ENCODE data around the gene ATP8A2.
A peak's percentile ranks its signal among the peaks of the same experiment; 100 is the strongest.

Gene ATP8A2

DNA sequence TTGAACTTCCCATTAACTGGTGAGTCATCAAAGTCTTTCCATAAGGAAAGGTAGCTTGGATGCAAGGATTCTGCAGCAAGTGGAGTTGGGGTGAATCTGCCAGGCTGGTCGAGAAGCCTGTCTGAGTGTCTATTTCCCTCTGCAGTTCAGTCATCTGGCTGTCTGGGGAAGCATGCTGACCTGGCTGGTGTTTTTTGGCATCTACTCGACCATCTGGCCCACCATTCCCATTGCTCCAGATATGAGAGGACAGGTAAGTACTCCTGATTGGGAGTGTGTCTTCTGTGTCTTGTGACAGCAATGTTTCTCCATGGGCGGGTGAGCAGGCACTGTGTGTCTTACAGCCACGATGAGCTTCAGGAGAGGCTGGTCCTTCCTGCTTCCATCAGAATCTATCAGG lies 490.4 kb downstream of the ATP8A2 start:
- Mint-ChIP-seq H3K9me3 (no peaks in the 10 kb centered on the region), H3K4me1 (no peaks in the 10 kb centered on the region), H3K27me3 (peaks cover 16% of the 10 kb centered on the region), H3K4me3 (no peak overlapping the region), H3K27ac (no peak overlapping the region), H3K36me3 (no peaks in the 10 kb centered on the region)
- no peak for ATAC-seq

GRCh38 chr13:25864116-25864515 lies 492.3 kb downstream of the ATP8A2 start:
- H3K27me3 Mint-ChIP-seq = no peaks in the 10 kb centered on the region
- ATAC-seq = no peak

GRCh38 chr13:25864936-25865335 lies 493.2 kb downstream of the ATP8A2 start:
- no peak overlapping the region for H3K4me3 Mint-ChIP-seq
- no peaks in the 10 kb centered on the region for H3K4me1 Mint-ChIP-seq
- H3K27me3 Mint-ChIP-seq = no peaks in the 10 kb centered on the region
- no peak for ATAC-seq
- no peak overlapping the region for H3K27ac Mint-ChIP-seq
- no peaks in the 10 kb centered on the region for H3K9me3 Mint-ChIP-seq
- H3K36me3 Mint-ChIP-seq = no peaks in the 10 kb centered on the region

More at GRCh38 chr13:25864116-25864515, 492.3 kb downstream of the ATP8A2 start:
- Mint-ChIP-seq H3K4me3 (no peak overlapping the region), H3K36me3 (no peaks in the 10 kb centered on the region), H3K27ac (no peak overlapping the region), H3K4me1 (no peaks in the 10 kb centered on the region), H3K9me3 (no peaks in the 10 kb centered on the region)

- H3K27me3 Mint-ChIP-seq = no peaks in the 10 kb centered on the region
- no peak for ATAC-seq
- no peaks in the 10 kb centered on the region for H3K36me3 Mint-ChIP-seq
- no peaks in the 10 kb centered on the region for H3K9me3 Mint-ChIP-seq
- no peak overlapping the region for H3K27ac Mint-ChIP-seq
- no peak overlapping the region for H3K4me3 Mint-ChIP-seq
- H3K4me1 Mint-ChIP-seq = no peaks in the 10 kb centered on the region
Observed at GRCh38 chr13:25865391-25865790, 493.6 kb downstream of the ATP8A2 start.

DNA sequence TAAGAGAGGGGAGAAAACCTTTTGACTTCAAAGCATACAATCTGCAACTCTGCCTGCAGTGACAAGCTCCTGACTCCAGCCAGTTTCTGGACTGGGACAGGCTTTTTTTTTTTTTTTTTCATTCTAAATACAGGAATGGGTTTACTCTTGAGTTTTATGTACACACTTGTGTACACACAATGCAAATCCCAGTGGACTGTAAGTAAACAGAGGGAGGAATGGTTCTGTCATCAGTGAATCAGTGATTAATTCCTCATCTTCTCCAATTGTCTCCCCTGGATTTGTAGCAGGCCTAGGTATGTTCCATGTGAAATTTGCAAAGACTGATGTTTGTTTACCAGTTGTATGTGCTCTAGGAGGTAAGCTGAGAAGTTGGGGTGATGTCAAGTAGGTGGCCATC lies 495.3 kb downstream of the ATP8A2 start:
- Mint-ChIP-seq H3K4me1 (no peaks in the 10 kb centered on the region), H3K27ac (no peak overlapping the region), H3K27me3 (no peaks in the 10 kb centered on the region), H3K9me3 (no peaks in the 10 kb centered on the region), H3K36me3 (no peaks in the 10 kb centered on the region), H3K4me3 (no peak overlapping the region)
- ATAC-seq = no peak

DNA sequence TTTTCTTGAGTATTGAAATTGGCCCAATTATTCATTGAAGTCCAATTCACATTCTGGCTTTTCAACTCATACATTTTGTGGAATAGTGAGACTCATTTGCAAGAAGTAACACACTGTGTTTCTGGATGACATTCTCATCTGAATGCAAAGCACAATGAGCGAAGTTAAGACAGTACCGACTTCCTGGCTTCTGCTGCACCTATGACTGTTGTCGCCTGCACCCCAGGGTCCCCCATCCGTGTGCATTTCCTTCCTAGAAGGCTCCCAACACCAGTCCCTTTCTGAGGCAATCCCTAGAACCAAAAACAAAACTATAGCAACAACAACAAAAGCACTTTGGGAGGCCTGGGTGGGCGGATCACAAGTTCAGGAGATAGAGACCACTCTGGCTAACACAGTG lies 496.7 kb downstream of the ATP8A2 start:
- no peak overlapping the region for H3K27ac Mint-ChIP-seq
- H3K4me3 Mint-ChIP-seq = no peak overlapping the region
- H3K27me3 Mint-ChIP-seq = no peaks in the 10 kb centered on the region
- ATAC-seq = no peak
- H3K9me3 Mint-ChIP-seq = no peaks in the 10 kb centered on the region
- H3K4me1 Mint-ChIP-seq = no peaks in the 10 kb centered on the region
- no peaks in the 10 kb centered on the region for H3K36me3 Mint-ChIP-seq

DNA sequence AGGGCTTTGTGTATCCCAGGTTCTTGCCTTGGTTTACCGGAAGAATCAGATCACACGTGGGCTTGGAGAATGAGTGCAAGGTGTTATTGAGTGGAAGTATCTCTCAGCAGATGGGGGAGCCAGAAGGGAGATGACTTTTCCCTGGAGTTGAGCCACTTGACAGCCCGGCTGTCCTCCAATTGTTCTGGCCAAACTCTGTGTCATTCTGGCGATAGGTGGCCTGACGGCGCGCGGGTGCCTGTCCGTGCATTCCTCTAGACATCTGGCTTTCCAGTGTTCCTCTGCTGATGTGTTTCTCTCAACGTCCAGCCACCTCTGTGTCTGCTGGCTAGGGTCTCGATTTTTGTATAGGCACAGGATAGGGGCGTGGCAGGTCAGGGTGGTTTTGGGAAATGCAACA lies 498.2 kb downstream of the ATP8A2 start:
- peak; percentile 24 for ATAC-seq
- H3K4me3 Mint-ChIP-seq = no peak overlapping the region
- H3K9me3 Mint-ChIP-seq = peaks cover 6% of the 10 kb centered on the region
- no peaks in the 10 kb centered on the region for H3K4me1 Mint-ChIP-seq
- no peak overlapping the region for H3K27ac Mint-ChIP-seq
- H3K27me3 Mint-ChIP-seq = no peaks in the 10 kb centered on the region
- H3K36me3 Mint-ChIP-seq = no peaks in the 10 kb centered on the region

- peaks cover 6% of the 10 kb centered on the region for H3K9me3 Mint-ChIP-seq
- no peak overlapping the region for H3K27ac Mint-ChIP-seq
- ATAC-seq = no peak
- no peak overlapping the region for H3K4me3 Mint-ChIP-seq
- H3K36me3 Mint-ChIP-seq = no peaks in the 10 kb centered on the region
- H3K4me1 Mint-ChIP-seq = no peaks in the 10 kb centered on the region
- no peaks in the 10 kb centered on the region for H3K27me3 Mint-ChIP-seq
Observed at GRCh38 chr13:25871389-25872125, 499.8 kb downstream of the ATP8A2 start.

GRCh38 chr13:25872481-25873241 lies 500.9 kb downstream of the ATP8A2 start:
- H3K27me3 Mint-ChIP-seq = no peaks in the 10 kb centered on the region
- peaks cover 6% of the 10 kb centered on the region for H3K9me3 Mint-ChIP-seq
- no peaks in the 10 kb centered on the region for H3K36me3 Mint-ChIP-seq
- H3K4me3 Mint-ChIP-seq = no peak overlapping the region
- H3K27ac Mint-ChIP-seq = no peak overlapping the region
- ATAC-seq = no peak
- H3K4me1 Mint-ChIP-seq = no peaks in the 10 kb centered on the region

DNA sequence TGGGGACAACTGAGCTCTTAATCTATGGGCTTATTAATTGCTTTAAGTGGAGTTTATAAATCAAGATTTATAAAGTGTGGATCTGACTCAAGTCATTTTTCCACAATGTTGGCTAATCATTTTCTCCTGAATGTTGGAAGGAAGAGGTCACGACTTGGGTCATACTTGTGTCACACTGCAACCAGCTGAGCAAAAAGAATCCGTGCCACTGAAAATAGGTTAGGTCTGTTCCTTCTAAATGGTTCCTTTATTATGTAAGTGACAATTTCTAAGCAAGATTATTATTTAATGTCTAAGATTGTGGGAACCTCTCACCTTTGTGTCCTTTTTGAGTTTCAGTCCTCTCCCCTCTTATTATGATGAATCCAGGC lies 501.5 kb downstream of the ATP8A2 start:
- Mint-ChIP-seq H3K36me3 (no peaks in the 10 kb centered on the region), H3K4me3 (no peak overlapping the region), H3K27ac (no peak overlapping the region), H3K27me3 (no peaks in the 10 kb centered on the region), H3K9me3 (peaks cover 6% of the 10 kb centered on the region), H3K4me1 (no peaks in the 10 kb centered on the region)
- ATAC-seq = no peak

- no peak overlapping the region for H3K4me3 Mint-ChIP-seq
- no peaks in the 10 kb centered on the region for H3K27me3 Mint-ChIP-seq
- H3K36me3 Mint-ChIP-seq = no peaks in the 10 kb centered on the region
- no peak overlapping the region for H3K27ac Mint-ChIP-seq
- ATAC-seq = no peak
- no peaks in the 10 kb centered on the region for H3K4me1 Mint-ChIP-seq
- peaks cover 6% of the 10 kb centered on the region for H3K9me3 Mint-ChIP-seq
Observed at GRCh38 chr13:25874064-25874737, 502.4 kb downstream of the ATP8A2 start.

DNA sequence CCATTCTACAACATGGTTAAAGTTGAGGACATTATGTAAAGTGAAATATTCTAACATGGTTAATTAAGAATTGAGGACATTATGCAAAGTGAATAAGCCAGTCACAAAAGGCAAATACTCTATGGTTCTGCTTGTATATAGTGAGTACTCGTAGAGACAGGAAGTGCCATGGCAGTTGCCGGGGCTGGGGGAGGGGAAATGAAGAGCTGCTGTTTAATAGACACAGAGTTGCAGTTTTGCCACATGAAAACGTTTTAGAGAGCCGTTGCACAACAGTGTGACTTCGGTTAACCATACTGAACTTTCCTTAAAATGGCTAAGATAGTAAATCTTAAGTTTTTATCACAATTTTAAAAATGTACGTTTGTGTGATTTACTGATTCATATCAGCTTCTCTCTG lies 503.1 kb downstream of the ATP8A2 start:
- ATAC-seq = no peak
- H3K27me3 Mint-ChIP-seq = no peaks in the 10 kb centered on the region
- H3K27ac Mint-ChIP-seq = no peak overlapping the region
- H3K4me3 Mint-ChIP-seq = no peak overlapping the region
- peaks cover 6% of the 10 kb centered on the region for H3K9me3 Mint-ChIP-seq
- no peaks in the 10 kb centered on the region for H3K4me1 Mint-ChIP-seq
- no peaks in the 10 kb centered on the region for H3K36me3 Mint-ChIP-seq

- no peaks in the 10 kb centered on the region for H3K27me3 Mint-ChIP-seq
- no peaks in the 10 kb centered on the region for H3K36me3 Mint-ChIP-seq
- no peaks in the 10 kb centered on the region for H3K4me1 Mint-ChIP-seq
- H3K27ac Mint-ChIP-seq = no peak overlapping the region
- peaks cover 6% of the 10 kb centered on the region for H3K9me3 Mint-ChIP-seq
- H3K4me3 Mint-ChIP-seq = no peak overlapping the region
- no peak for ATAC-seq
Observed at GRCh38 chr13:25876247-25876646, 504.5 kb downstream of the ATP8A2 start.

- no peaks in the 10 kb centered on the region for H3K9me3 Mint-ChIP-seq
- H3K36me3 Mint-ChIP-seq = no peaks in the 10 kb centered on the region
- H3K27ac Mint-ChIP-seq = no peak overlapping the region
- ATAC-seq = no peak
- no peaks in the 10 kb centered on the region for H3K4me1 Mint-ChIP-seq
- no peak overlapping the region for H3K4me3 Mint-ChIP-seq
- no peaks in the 10 kb centered on the region for H3K27me3 Mint-ChIP-seq
Observed at GRCh38 chr13:25879466-25879865, 507.7 kb downstream of the ATP8A2 start.

- Mint-ChIP-seq H3K9me3 (no peaks in the 10 kb centered on the region), H3K4me3 (no peak overlapping the region), H3K36me3 (no peaks in the 10 kb centered on the region), H3K4me1 (no peaks in the 10 kb centered on the region), H3K27ac (no peak overlapping the region), H3K27me3 (peaks cover 17% of the 10 kb centered on the region)
- no peak for ATAC-seq
Observed at GRCh38 chr13:25881136-25881926, 509.6 kb downstream of the ATP8A2 start.

Measured in stimulated activated memory B cell treated with anti-CD40 and anti-IgM and Interleukin-4, amounts not matched to agents 10 μg/mL and 1 μg/mL and 100 μg/mL, for 72 hours (primary cell).